BLaER1 (cell line): ENCODE results near the gene PTPRD.

Experiments used
- H3K27ac ChIP-seq: shearing (Covaris generic); formaldehyde crosslinking; 2 replicates; pipeline ENCODE4 v1.8.1; 2022
- H3K27me3 ChIP-seq: shearing (Covaris generic); formaldehyde crosslinking; 2 replicates; pipeline ENCODE4 v1.8.1; 2022
- H3K36me3 ChIP-seq: shearing (Covaris generic); formaldehyde crosslinking; 2 replicates; pipeline ENCODE4 v1.8.1; 2022
- H3K4me1 ChIP-seq: shearing (Covaris generic); formaldehyde crosslinking; 2 replicates; pipeline ENCODE4 v1.8.1; 2022
- H3K4me2 ChIP-seq: shearing (Covaris generic); formaldehyde crosslinking; 2 replicates; pipeline ENCODE4 v1.8.1; 2022
- H3K4me3 ChIP-seq: shearing (Covaris generic); formaldehyde crosslinking; 2 replicates; pipeline ENCODE4 v1.8.1; 2022
- H3K9ac ChIP-seq: shearing (Covaris generic); formaldehyde crosslinking; 2 replicates; pipeline ENCODE4 v1.8.1; 2022
- H3K9me3 ChIP-seq: shearing (Covaris generic); formaldehyde crosslinking; 2 replicates; pipeline ENCODE4 v1.8.1; 2022
- H4K20me1 ChIP-seq: shearing (Covaris generic); formaldehyde crosslinking; 2 replicates; pipeline ENCODE4 v1.8.1; 2022
- Cebpa-rat ChIP-seq: shearing (Covaris generic); IDR thresholded peaks from 2 replicates; pipeline ENCODE4 v1.8.1; 2022

PTPRD gene

GRCh38 chr9:8382266-8382665, 2230.5 kb downstream of the PTPRD start:
- Histone ChIP-seq H3K4me1 (no peaks in the 10 kb centered on the region), H3K9me3 (no peaks in the 10 kb centered on the region), H3K4me2 (no peak overlapping the region), H3K4me3 (no peak overlapping the region), H3K36me3 (no peaks in the 10 kb centered on the region), H4K20me1 (no peaks in the 10 kb centered on the region), H3K27ac (no peak overlapping the region), H3K9ac (no peak overlapping the region), H3K27me3 (no peaks in the 10 kb centered on the region)
- no peak for TF ChIP-seq Cebpa-rat

GRCh38 chr9:8381601-8382000, 2231.2 kb downstream of the PTPRD start:
- Histone ChIP-seq H3K4me3 (no peak overlapping the region), H3K4me2 (no peak overlapping the region), H3K36me3 (no peaks in the 10 kb centered on the region), H4K20me1 (no peaks in the 10 kb centered on the region), H3K9me3 (no peaks in the 10 kb centered on the region), H3K27me3 (no peaks in the 10 kb centered on the region), H3K27ac (no peak overlapping the region), H3K4me1 (no peaks in the 10 kb centered on the region), H3K9ac (no peak overlapping the region)
- no peak for TF ChIP-seq Cebpa-rat

- H3K4me2 ChIP-seq = no peak overlapping the region
- H4K20me1 ChIP-seq = no peaks in the 10 kb centered on the region
- H3K27ac ChIP-seq = no peak overlapping the region
- TF ChIP-seq Cebpa-rat = no peak
- H3K4me3 ChIP-seq = no peak overlapping the region
- H3K9me3 ChIP-seq = no peaks in the 10 kb centered on the region
- H3K36me3 ChIP-seq = no peaks in the 10 kb centered on the region
- no peak overlapping the region for H3K9ac ChIP-seq
- H3K4me1 ChIP-seq = no peaks in the 10 kb centered on the region
- no peaks in the 10 kb centered on the region for H3K27me3 ChIP-seq
These were observed 2238.3 kb downstream of the PTPRD start for GRCh38 chr9:8374471-8374870.

GRCh38 chr9:8371686-8372085, 2241.1 kb downstream of the PTPRD start:
- Histone ChIP-seq H4K20me1 (no peaks in the 10 kb centered on the region), H3K4me1 (no peaks in the 10 kb centered on the region), H3K27ac (no peak overlapping the region), H3K4me2 (no peak overlapping the region), H3K9ac (no peak overlapping the region), H3K36me3 (no peaks in the 10 kb centered on the region), H3K27me3 (no peaks in the 10 kb centered on the region), H3K4me3 (no peak overlapping the region), H3K9me3 (no peaks in the 10 kb centered on the region)
- no peak for TF ChIP-seq Cebpa-rat

GRCh38 chr9:8366161-8366926, 2246.5 kb downstream of the PTPRD start:
- Histone ChIP-seq H3K36me3 (no peaks in the 10 kb centered on the region), H4K20me1 (no peaks in the 10 kb centered on the region), H3K9ac (no peak overlapping the region), H3K27me3 (no peaks in the 10 kb centered on the region), H3K4me3 (no peak overlapping the region), H3K4me1 (no peaks in the 10 kb centered on the region), H3K4me2 (no peak overlapping the region), H3K9me3 (no peaks in the 10 kb centered on the region), H3K27ac (no peak overlapping the region)
- no peak for TF ChIP-seq Cebpa-rat

- Histone ChIP-seq H3K36me3 (no peaks in the 10 kb centered on the region), H3K9me3 (no peaks in the 10 kb centered on the region), H3K4me1 (no peaks in the 10 kb centered on the region), H3K27ac (no peak overlapping the region), H3K27me3 (no peaks in the 10 kb centered on the region), H3K9ac (no peak overlapping the region), H3K4me2 (no peak overlapping the region), H3K4me3 (no peak overlapping the region), H4K20me1 (no peaks in the 10 kb centered on the region)
- TF ChIP-seq Cebpa-rat = no peak
These were observed 2247.2 kb downstream of the PTPRD start for GRCh38 chr9:8365466-8366160.

- no peak for TF ChIP-seq Cebpa-rat
These were observed 2247.8 kb downstream of the PTPRD start for GRCh38 chr9:8365029-8365428.

GRCh38 chr9:8364026-8364752, 2248.6 kb downstream of the PTPRD start:
- no peak overlapping the region for H3K4me3 ChIP-seq
- no peak for TF ChIP-seq Cebpa-rat
- H3K9ac ChIP-seq = no peak overlapping the region
- no peak overlapping the region for H3K4me2 ChIP-seq
- no peaks in the 10 kb centered on the region for H3K9me3 ChIP-seq
- H3K36me3 ChIP-seq = no peaks in the 10 kb centered on the region
- no peak overlapping the region for H3K27ac ChIP-seq
- no peaks in the 10 kb centered on the region for H3K4me1 ChIP-seq
- no peaks in the 10 kb centered on the region for H4K20me1 ChIP-seq
- H3K27me3 ChIP-seq = no peaks in the 10 kb centered on the region

More at GRCh38 chr9:8365029-8365428, 2247.8 kb downstream of the PTPRD start:
- Histone ChIP-seq H3K4me2 (no peak overlapping the region), H3K36me3 (no peaks in the 10 kb centered on the region), H3K27me3 (no peaks in the 10 kb centered on the region), H3K4me3 (no peak overlapping the region), H3K9me3 (no peaks in the 10 kb centered on the region), H4K20me1 (no peaks in the 10 kb centered on the region), H3K9ac (no peak overlapping the region), H3K4me1 (no peaks in the 10 kb centered on the region), H3K27ac (no peak overlapping the region)

GRCh38 chr9:8362250-8362649, 2250.6 kb downstream of the PTPRD start:
- H3K4me2 ChIP-seq = no peak overlapping the region

GRCh38 chr9:8361364-8361763, 2251.4 kb downstream of the PTPRD start:
- Histone ChIP-seq H3K27ac (no peak overlapping the region), H3K4me2 (no peak overlapping the region), H3K27me3 (no peaks in the 10 kb centered on the region), H3K36me3 (no peaks in the 10 kb centered on the region), H4K20me1 (no peaks in the 10 kb centered on the region), H3K9me3 (no peaks in the 10 kb centered on the region), H3K4me1 (no peaks in the 10 kb centered on the region), H3K4me3 (no peak overlapping the region), H3K9ac (no peak overlapping the region)
- no peak for TF ChIP-seq Cebpa-rat

More at GRCh38 chr9:8362250-8362649, 2250.6 kb downstream of the PTPRD start:
- Histone ChIP-seq H3K36me3 (no peaks in the 10 kb centered on the region), H3K9ac (no peak overlapping the region), H3K9me3 (no peaks in the 10 kb centered on the region), H4K20me1 (no peaks in the 10 kb centered on the region), H3K27me3 (no peaks in the 10 kb centered on the region), H3K4me3 (no peak overlapping the region), H3K4me1 (no peaks in the 10 kb centered on the region), H3K27ac (no peak overlapping the region)
- no peak for TF ChIP-seq Cebpa-rat
